HG03139 (cell line): ENCODE results near the gene AKNAD1.
"Not testable (repeated sequence)": the region's sequence is repeated elsewhere in the genome, so short reads cannot be mapped to it uniquely, and the experiment has no call there.

Experiments used
- ATAC-seq: cut with Tn5 transposase; IDR thresholded peaks from one replicate; pipeline ENCODE4 v1.9.1; 2021; ENCODE audit not compliant: unreplicated experiment

AKNAD1 gene

DNA sequence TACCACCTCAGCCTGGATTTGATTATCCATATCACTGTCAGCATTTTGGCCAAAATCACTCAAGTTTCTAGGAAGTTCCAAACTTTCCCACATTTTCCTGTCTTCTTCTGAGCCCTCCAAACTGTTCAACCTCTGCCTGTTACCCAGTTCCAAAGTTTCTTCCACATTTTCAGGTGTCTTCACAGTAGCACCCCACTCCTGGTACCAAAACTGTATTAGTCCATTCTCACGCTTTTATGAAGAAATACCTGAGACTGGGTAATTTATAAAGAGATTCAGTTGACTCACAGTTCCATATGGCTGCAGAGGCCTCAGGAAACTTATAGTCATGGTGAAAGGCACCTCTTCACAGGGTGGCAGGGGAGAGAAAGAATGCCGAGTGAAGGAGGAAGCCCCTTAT, 71.0 kb downstream of the AKNAD1 start:
- ATAC-seq, result no peak

DNA sequence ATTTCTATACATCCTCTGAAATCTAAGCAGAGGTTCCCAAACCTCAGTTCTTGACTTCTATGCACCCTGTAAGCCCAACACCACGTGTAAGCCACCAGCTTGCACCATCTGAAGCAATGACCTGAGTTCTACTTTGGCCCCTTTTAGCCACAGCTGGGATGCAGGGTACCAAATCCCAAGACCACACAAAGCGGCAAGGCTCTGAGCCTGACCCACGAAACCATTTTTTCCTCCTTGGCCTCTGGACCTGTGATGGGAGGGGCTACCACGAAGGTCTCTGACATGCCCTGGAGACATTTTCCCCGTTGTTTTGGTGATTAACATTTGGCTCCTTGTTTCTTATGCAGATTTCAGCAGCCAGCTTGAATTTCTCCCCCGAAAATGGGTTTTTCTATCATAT, 71.6 kb downstream of the AKNAD1 start:
- ATAC-seq, result no peak

DNA sequence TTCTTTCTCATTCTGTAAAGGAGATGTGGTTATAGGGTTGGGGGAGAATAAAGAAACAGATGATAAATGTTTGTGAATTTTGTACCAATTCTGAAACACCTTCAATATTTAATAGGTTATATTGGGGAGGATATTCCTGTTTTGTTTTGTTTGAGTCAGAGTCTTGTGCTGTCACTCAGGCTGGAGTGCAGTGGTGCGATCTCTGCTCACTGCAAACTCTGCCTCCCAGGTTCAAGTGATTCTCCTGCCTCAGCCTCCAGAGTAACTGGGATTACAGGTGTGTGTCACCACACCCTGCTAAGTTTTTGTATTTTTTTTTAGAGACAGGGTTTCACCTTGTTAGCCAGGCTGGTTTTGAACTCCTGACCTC, 75.3 kb downstream of the AKNAD1 start:
- not testable (repeated sequence) for ATAC-seq

DNA sequence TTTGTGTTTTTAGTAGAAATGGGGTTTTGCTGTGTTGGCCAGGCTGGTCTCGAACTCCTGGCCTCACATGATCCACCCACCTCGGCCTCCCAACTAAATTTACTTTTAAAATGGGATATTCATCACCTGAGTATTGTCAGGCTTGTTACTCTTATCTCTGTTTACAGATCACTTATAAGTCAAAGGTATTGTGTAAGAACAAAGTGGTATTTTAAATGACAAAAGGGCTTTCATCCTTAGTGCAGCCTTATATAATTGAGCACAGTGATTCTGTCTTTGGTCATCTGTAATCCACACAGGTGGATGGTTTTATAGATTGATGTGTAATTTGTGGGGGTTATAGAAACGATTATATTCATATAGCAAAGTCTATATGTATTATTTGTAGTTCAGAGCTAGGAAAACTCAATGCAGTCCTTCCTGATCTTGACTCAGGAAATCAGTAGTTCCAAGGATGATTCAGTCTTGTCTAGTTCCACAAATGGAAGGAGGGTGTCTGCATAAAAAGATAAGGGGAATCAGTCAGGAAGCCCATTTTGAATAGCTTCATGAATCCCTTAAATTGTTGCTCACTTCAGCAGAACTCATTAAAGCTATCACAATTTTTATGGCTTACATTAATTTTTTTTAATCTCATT, 75.8 kb downstream of the AKNAD1 start:
- no peak for ATAC-seq

DNA sequence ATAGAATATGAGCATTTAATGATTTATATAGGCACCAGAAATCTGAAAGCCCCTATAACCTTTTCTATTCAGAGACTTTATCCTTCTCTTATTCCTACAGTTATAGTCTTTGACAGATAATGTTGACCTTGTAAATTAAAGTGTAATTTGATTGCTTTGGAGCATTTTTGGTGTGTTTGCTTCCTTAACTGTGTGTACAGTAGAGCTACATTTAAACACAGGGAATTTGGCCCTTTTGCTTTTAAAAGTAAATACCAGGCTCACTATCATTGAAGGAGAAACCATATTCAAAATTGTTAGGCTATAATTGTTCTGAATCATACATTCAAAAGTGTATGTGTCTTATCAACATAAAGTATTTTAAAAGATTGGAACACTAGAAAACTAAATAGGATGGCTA, 77.4 kb downstream of the AKNAD1 start:
- ATAC-seq, result no peak

DNA sequence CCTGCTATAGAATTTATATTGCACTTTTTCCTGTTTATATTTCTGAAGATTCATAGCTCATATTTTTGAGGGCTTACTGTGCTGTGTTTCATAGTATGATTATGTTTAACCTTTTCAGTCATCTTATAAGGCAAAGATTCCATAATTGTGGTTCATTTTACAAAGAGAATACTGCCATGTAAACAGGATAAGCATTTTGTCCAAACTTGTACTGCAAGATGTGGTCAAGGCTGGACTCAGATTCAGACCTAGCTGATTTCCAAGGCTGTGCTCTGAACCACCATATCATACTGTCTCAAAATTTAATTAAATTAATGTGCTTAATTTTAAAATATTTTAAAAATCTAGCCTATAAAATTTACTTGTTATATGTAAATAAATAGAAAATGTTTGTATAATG, 79.1 kb downstream of the AKNAD1 start:
- ATAC-seq, result no peak

DNA sequence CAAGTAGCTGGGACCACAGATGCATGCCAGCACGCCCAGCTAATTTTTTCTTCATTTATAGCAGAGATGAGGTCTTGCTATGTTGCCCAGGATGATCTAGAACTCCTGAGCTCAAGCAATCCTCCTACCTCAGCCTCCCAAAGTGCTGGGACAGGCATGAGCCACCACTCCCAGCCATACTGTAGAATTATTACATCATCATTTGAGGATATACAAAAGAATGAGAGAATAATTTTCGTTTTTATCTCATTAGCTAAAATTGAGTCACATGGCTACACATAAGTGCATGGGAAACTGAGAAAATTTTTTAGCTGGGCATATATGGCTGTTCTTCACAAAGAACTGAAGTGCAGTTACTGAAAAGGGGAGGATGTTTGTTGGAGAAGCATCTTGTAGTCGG, 89.2 kb downstream of the AKNAD1 start:
- ATAC-seq, result no peak

DNA sequence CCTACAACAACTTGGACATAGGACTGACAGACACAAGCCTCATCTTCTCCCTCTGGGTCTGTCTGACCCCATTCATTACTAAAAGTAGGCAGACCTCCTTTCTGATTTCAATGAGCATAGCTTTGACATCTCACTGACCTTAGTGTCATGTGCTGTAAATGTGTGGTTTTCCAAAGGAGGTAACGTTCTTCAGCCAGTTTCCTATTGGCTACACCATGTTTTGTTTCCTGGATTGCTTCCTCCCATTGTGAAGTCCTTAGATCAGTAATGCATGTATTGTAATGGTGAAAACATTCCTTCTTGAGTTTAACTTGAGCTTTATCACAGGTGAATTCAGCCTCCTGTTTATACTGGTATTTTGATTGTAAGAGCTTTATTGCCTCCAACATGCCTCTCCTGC, 89.8 kb downstream of the AKNAD1 start:
- no peak for ATAC-seq
